GM12878 (cell line): ENCODE results near the gene SOX5. TPM values are rescaled to one million over a fixed set of nuclear protein-coding genes. Genes with fewer than 3 reads are reported as not detected.

Source experiments
- ATAC-seq: fragments of 200-7000 bp; cut with Tn5 transposase; 3 replicates; pipeline ENCODE4 v1.9.1; 2020; ENCODE audit warnings: mild to moderate bottlenecking, moderate library complexity
- BruUV-seq: library from RNA; stranded (reverse); fragments of 400-500 nt; replicated peaks from 2 replicates; lab custom pipeline; 2021; lab: Mats Ljungman, UMichigan
- CTCF ChIA-PET: fragments of 300-600 bp; sonication (Branson Sonifier 250); formaldehyde crosslinking; extraction: SDS; loops from one replicate; lab custom pipeline; 2021; ENCODE audit warnings: inconsistent platforms; lab: Yijun Ruan, JAX
- POLR2A ChIA-PET: fragments of 350-600 bp; formaldehyde crosslinking; extraction: SDS; loops from one replicate; lab custom pipeline; 2021; ENCODE audit warnings: inconsistent platforms; lab: Charles Lee
- RAD21 ChIA-PET: fragments of 300-600 bp; sonication (Branson Sonifier 250); formaldehyde crosslinking; loops from one replicate; lab custom pipeline; 2023; ENCODE audit warnings: antibody characterized with exemption; ENCODE audit not compliant: unreplicated experiment; lab: Charles Lee
- SMC1A ChIA-PET: fragments of 300-600 bp; sonication (Branson Sonifier 250); formaldehyde crosslinking; loops from one replicate; lab custom pipeline; 2023; ENCODE audit not compliant: unreplicated experiment, uncharacterized antibody; lab: Charles Lee
- DNase-seq: peaks from one replicate; pipeline ENCODE4 v3.0.0-alpha.2; 2011; ENCODE audit warnings: low read depth, low spot score
- FAIRE-seq: peaks from 3 replicates; lab custom pipeline; 2011; peaks lifted over from hg19 to GRCh38; lab: Jason Lieb, UNC
- H2AFZ ChIP-seq: 2 replicates; pipeline ENCODE4 v1.6.0; 2011; ENCODE audit warnings: low read depth, low read length, control low read depth; ENCODE audit not compliant: control insufficient read depth
- H3K27ac ChIP-seq: 2 replicates; pipeline ENCODE4 v1.5.1; 2011; ENCODE audit warnings: control low read depth; ENCODE audit not compliant: control insufficient read depth, insufficient read depth
- H3K27me3 ChIP-seq, 2 experiments: replicated peaks in 1 of 2; 2 replicates each; pipeline versions ENCODE4 v1.6.0 to v1.6.1; 2011; ENCODE audit warnings: low read length in 1 of 2; ENCODE audit not compliant: control insufficient read depth in 2 of 2, insufficient read depth in 2 of 2
- H3K36me3 ChIP-seq, 2 experiments: 2 replicates each; pipeline ENCODE4 v1.5.1; 2011; ENCODE audit warnings: low read length in 1 of 2; ENCODE audit not compliant: control insufficient read depth in 2 of 2, insufficient read depth in 2 of 2
- H3K4me1 ChIP-seq: 2 replicates; pipeline ENCODE4 v1.6.1; 2011; ENCODE audit warnings: mild to moderate bottlenecking, low read length, moderate library complexity, mixed read lengths; ENCODE audit not compliant: control insufficient read depth, insufficient read depth
- H3K4me2 ChIP-seq: 2 replicates; pipeline ENCODE4 v1.6.0; 2011; ENCODE audit warnings: control low read depth; ENCODE audit not compliant: control insufficient read depth, insufficient read depth
- H3K4me3 ChIP-seq: fragments of 200-600 bp; sonication (generic); 2 replicates; pipeline ENCODE4 v1.5.1; 2016
- H3K79me2 ChIP-seq: 2 replicates; pipeline ENCODE4 v1.6.0; 2011; ENCODE audit warnings: low read length; ENCODE audit not compliant: control insufficient read depth, insufficient read depth
- H3K9ac ChIP-seq: 2 replicates; pipeline ENCODE4 v1.8.0; 2011; ENCODE audit warnings: low read length, control low read depth, mixed read lengths; ENCODE audit not compliant: control insufficient read depth, insufficient read depth
- H3K9me3 ChIP-seq: replicated peaks from 3 replicates; pipeline ENCODE4 v1.5.1; 2011; ENCODE audit warnings: mild to moderate bottlenecking, low read length; ENCODE audit not compliant: control insufficient read depth, insufficient read depth
- H4K20me1 ChIP-seq: 2 replicates; pipeline ENCODE4 v1.6.0; 2011; ENCODE audit not compliant: control insufficient read depth, insufficient read depth
- CREB1 ChIP-seq: IDR thresholded peaks from 2 replicates; pipeline ENCODE4 v1.6.1; 2012; ENCODE audit warnings: low read depth, mild to moderate bottlenecking, inconsistent platforms
- HDGF ChIP-seq: fragments of 450-650 bp; IDR thresholded peaks from 2 replicates; pipeline ENCODE4 v1.6.1; 2016; ENCODE audit warnings: antibody characterized with exemption
- IKZF2 ChIP-seq, 2 experiments: fragments of 450-650 bp; IDR thresholded peaks; 2 replicates each; pipeline ENCODE4 v1.6.1; 2017; ENCODE audit warnings: mild to moderate bottlenecking in 2 of 2, moderate library complexity in 2 of 2
- JUND ChIP-seq: IDR thresholded peaks from 2 replicates; pipeline ENCODE4 v1.6.1; 2012; ENCODE audit warnings: low read depth, mild to moderate bottlenecking, low read length, improper control_type of control experiment, moderate library complexity
- MEF2B ChIP-seq: fragments of 450-650 bp; IDR thresholded peaks from 2 replicates; pipeline ENCODE4 v1.6.1; 2018; ENCODE audit warnings: mild to moderate bottlenecking, moderate library complexity; ENCODE audit not compliant: partially characterized antibody, poor library complexity, severe bottlenecking
- PAX5 ChIP-seq: IDR thresholded peaks from 2 replicates; pipeline ENCODE4 v1.6.1; 2011; ENCODE audit warnings: low read depth, low read length, borderline replicate concordance
- RAD51 ChIP-seq: fragments of 450-650 bp; IDR thresholded peaks from 2 replicates; pipeline ENCODE4 v1.6.1; 2016; ENCODE audit warnings: moderate library complexity, mild to moderate bottlenecking, inconsistent platforms
- TCF12 ChIP-seq: IDR thresholded peaks from 2 replicates; pipeline ENCODE4 v1.6.1; 2011; ENCODE audit warnings: low read depth, mild to moderate bottlenecking, low read length
- ZNF384 ChIP-seq: IDR thresholded peaks from 2 replicates; pipeline ENCODE4 v1.6.1; 2012; ENCODE audit warnings: low read depth, mild to moderate bottlenecking, low read length, improper control_type of control experiment, borderline replicate concordance
- whole genome bisulfite sequencing: methylation state at CpG from one replicate; pipeline ENCODE4 v1.1.6; 2016; ENCODE audit warnings: low lambda C conversion rate; ENCODE audit not compliant: insufficient replicate concordance, insufficient coverage; ENCODE audit errors: missing lambda C conversion rate; 5-methylcytosine and 5-hydroxymethylcytosine counted together
- in situ Hi-C: fragments of 300-500 bp; cut with MboI; formaldehyde crosslinking; loops from 9 replicates; pipeline ENCODE4 v1.14.3; 2018; ENCODE audit warnings: mixed read lengths
- intact Hi-C: fragments of 100-400 bp; cut with micrococcal nuclease; formaldehyde crosslinking; loops from one replicate; pipeline ENCODE4 v1.14.2; 2022; ENCODE audit not compliant: unreplicated experiment
- polyA plus RNA-seq, 11 experiments: library from polyadenylated mRNA; depleted of rRNA in 4 of 11; unstranded in 6 of 11; stranded (reverse) in 5 of 11; fragments of >200 nt; fragmentation: Nextera tagmentation in 4 of 11; fragmentation: Illumina TruSeq in 1 of 11; extraction: Ambion mirVana in 4 of 11; extraction: Trizol in 1 of 11; gene quantifications; 1 replicate in 1 of 11; 2 replicates in 10 of 11; pipeline versions ENCODE4 v1.2.1 to v1.2.3, GENCODE V29; 2011 to 2016; ENCODE audit warnings: inconsistent platforms in 2 of 11, missing spikeins in 2 of 11, low read depth in 1 of 11
- total RNA-seq, 4 experiments: library from RNA; depleted of rRNA in 3 of 4; stranded (reverse); fragments of >200 nt in 3 of 4; fragmentation: Illumina TruSeq in 1 of 4; extraction: Trizol in 1 of 4; gene quantifications; 2 replicates each; pipeline versions ENCODE4 v1.2.1 to v1.2.3, GENCODE V29; 2013 to 2021
- TF ChIP-seq, protein P1 (sequence below): IDR thresholded peaks from 2 replicates; pipeline ENCODE4 v1.6.1; 2011; ENCODE audit warnings: mild to moderate bottlenecking, low read depth, low read length, moderate library complexity; ENCODE audit not compliant: insufficient replicate concordance
- TF ChIP-seq, protein P2 (sequence below): fragments of 450-650 bp; IDR thresholded peaks from 2 replicates; pipeline ENCODE4 v1.6.1; 2016; ENCODE audit warnings: mild to moderate bottlenecking
- TF ChIP-seq, protein P3 (sequence below): fragments of 450-650 bp; formaldehyde crosslinking; IDR thresholded peaks from 2 replicates; pipeline ENCODE4 v1.5.0; 2022; ENCODE audit warnings: mild to moderate bottlenecking, missing genetic modification characterization
- TF ChIP-seq, protein P4 (sequence below): IDR thresholded peaks from 2 replicates; pipeline ENCODE4 v1.6.1; 2011; ENCODE audit warnings: borderline replicate concordance, low read depth, mild to moderate bottlenecking, moderate library complexity, mixed read lengths, low read length; ENCODE audit not compliant: insufficient read depth; ENCODE audit errors: extremely low read length

SOX5 gene
- total and polyA plus RNA-seq, 10 of the 15 experiments (the other 5 are each of a cell fraction or from before 2014, with no cell fraction given): 0.08 to 1.0 (median 0.24) TPM

DNA sequence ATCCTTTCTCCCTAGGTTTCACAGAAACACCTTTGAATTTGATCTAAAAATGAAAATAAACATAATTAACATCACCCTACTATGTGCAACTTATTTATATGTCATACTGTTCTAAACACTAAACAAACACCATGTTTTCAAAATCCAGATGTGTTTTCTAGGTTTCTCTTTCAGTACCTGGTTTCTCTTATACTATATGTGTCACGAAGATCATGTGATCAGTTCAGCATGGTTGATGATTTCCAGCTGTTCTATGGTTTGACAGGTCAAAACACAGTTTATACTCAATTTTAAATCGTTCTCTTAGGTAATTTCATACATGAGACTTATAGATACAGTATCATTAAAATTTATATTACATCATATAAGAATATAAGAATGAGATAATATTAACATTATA lies 373.1 kb downstream of the SOX5 start:
- ATAC-seq: peak; percentile 75
- TF ChIP-seq, protein P1, sequence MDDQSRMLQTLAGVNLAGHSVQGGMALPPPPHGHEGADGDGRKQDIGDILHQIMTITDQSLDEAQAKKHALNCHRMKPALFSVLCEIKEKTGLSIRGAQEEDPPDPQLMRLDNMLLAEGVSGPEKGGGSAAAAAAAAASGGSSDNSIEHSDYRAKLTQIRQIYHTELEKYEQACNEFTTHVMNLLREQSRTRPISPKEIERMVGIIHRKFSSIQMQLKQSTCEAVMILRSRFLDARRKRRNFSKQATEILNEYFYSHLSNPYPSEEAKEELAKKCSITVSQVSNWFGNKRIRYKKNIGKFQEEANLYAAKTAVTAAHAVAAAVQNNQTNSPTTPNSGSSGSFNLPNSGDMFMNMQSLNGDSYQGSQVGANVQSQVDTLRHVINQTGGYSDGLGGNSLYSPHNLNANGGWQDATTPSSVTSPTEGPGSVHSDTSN: peak; percentile 55
- TF ChIP-seq MEF2B (no peak), ZNF384 (no peak), RAD51 (peak; percentile 61; the same call in 1 of the 2 replicates), HDGF (no peak), IKZF2 (IDR thresholded peaks at IDR 0.05) (no peak), TCF12 (peak; percentile 67; the same call in 1 of the 2 replicates), PAX5 (no peak), CREB1 (no peak), JUND (no peak)
- TF ChIP-seq, protein P2, sequence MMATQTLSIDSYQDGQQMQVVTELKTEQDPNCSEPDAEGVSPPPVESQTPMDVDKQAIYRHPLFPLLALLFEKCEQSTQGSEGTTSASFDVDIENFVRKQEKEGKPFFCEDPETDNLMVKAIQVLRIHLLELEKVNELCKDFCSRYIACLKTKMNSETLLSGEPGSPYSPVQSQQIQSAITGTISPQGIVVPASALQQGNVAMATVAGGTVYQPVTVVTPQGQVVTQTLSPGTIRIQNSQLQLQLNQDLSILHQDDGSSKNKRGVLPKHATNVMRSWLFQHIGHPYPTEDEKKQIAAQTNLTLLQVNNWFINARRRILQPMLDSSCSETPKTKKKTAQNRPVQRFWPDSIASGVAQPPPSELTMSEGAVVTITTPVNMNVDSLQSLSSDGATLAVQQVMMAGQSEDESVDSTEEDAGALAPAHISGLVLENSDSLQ: peak; percentile 63; the same call in 1 of the 2 replicates
- TF ChIP-seq, protein P3, sequence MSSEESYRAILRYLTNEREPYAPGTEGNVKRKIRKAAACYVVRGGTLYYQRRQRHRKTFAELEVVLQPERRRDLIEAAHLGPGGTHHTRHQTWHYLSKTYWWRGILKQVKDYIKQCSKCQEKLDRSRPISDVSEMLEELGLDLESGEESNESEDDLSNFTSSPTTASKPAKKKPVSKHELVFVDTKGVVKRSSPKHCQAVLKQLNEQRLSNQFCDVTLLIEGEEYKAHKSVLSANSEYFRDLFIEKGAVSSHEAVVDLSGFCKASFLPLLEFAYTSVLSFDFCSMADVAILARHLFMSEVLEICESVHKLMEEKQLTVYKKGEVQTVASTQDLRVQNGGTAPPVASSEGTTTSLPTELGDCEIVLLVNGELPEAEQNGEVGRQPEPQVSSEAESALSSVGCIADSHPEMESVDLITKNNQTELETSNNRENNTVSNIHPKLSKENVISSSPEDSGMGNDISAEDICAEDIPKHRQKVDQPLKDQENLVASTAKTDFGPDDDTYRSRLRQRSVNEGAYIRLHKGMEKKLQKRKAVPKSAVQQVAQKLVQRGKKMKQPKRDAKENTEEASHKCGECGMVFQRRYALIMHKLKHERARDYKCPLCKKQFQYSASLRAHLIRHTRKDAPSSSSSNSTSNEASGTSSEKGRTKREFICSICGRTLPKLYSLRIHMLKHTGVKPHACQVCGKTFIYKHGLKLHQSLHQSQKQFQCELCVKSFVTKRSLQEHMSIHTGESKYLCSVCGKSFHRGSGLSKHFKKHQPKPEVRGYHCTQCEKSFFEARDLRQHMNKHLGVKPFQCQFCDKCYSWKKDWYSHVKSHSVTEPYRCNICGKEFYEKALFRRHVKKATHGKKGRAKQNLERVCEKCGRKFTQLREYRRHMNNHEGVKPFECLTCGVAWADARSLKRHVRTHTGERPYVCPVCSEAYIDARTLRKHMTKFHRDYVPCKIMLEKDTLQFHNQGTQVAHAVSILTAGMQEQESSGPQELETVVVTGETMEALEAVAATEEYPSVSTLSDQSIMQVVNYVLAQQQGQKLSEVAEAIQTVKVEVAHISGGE (CRISPR knock-in tag): no peak
- TF ChIP-seq, protein P4, sequence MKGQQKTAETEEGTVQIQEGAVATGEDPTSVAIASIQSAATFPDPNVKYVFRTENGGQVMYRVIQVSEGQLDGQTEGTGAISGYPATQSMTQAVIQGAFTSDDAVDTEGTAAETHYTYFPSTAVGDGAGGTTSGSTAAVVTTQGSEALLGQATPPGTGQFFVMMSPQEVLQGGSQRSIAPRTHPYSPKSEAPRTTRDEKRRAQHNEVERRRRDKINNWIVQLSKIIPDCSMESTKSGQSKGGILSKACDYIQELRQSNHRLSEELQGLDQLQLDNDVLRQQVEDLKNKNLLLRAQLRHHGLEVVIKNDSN: no peak
- H3K9me3 ChIP-seq: no peaks in the 10 kb centered on the region
- no peak overlapping the region for H3K4me3 ChIP-seq
- ChIA-PET CTCF (no interaction called here), POLR2A (no interaction called here), RAD21 (interaction anchor here (0.5 kb wide), 1 partner anchor 39 kb away, joined by 3 read pairs; no protein-coding TSS in a partner anchor), SMC1A (no interaction called here)
- BruUV-seq: no TSS peak
- H4K20me1 ChIP-seq: no peaks in the 10 kb centered on the region
- no peak overlapping the region for H3K4me2 ChIP-seq
- peak; percentile 56 for FAIRE-seq
- in situ Hi-C loops (no loop called here), intact Hi-C loops (no loop called here)
- DNase-seq: no peak
- H2AFZ ChIP-seq: no peak overlapping the region
- no peaks in the 10 kb centered on the region for H3K27me3 ChIP-seq
- H3K36me3 ChIP-seq: no peaks in the 10 kb centered on the region
- 7% methylated on average over 2 of the region's 2 CpGs for WGBS
- no peaks in the 10 kb centered on the region for H3K79me2 ChIP-seq
- no peaks in the 10 kb centered on the region for H3K4me1 ChIP-seq
- H3K9ac ChIP-seq: no peak overlapping the region
- no peak overlapping the region for H3K27ac ChIP-seq
